ENCODE results near the gene MYO1D. TPM values are rescaled to one million over a fixed set of nuclear protein-coding genes. Genes with fewer than 3 reads are reported as not detected.
"Not testable (repeated sequence)": the region's sequence is repeated elsewhere in the genome, so short reads cannot be mapped to it uniquely, and the experiment has no call there.

MYO1D gene
- total RNA-seq, 1 donor from 2014 or later, result 28.3 TPM

GRCh38 chr17:32461498-32461852 lies 415.4 kb downstream of the MYO1D start:
- DNase-seq (ENCODE audit: low read depth), result no peak

- no peak for DNase-seq (ENCODE audit: low read depth)
These were observed 416.9 kb downstream of the MYO1D start for GRCh38 chr17:32460054-32460453.

GRCh38 chr17:32458371-32458770 lies 418.6 kb downstream of the MYO1D start:
- no peak for DNase-seq (ENCODE audit: low read depth)

GRCh38 chr17:32453370-32453769 lies 423.6 kb downstream of the MYO1D start:
- no peak for DNase-seq (ENCODE audit: low read depth)

- DNase-seq (ENCODE audit: low read depth), result no peak
These were observed 424.6 kb downstream of the MYO1D start for GRCh38 chr17:32452281-32452680.

GRCh38 chr17:32451879-32452278 lies 425.0 kb downstream of the MYO1D start:
- DNase-seq (ENCODE audit: low read depth), result no peak

- not testable (repeated sequence) for DNase-seq (ENCODE audit: low read depth)
These were observed 426.5 kb downstream of the MYO1D start for GRCh38 chr17:32450379-32450778.

GRCh38 chr17:32449963-32450362 lies 427.0 kb downstream of the MYO1D start:
- DNase-seq (ENCODE audit: low read depth), result no peak

- no peak for DNase-seq (ENCODE audit: low read depth)
These were observed 430.0 kb downstream of the MYO1D start for GRCh38 chr17:32446949-32447348.

- DNase-seq (ENCODE audit: low read depth), result peak; percentile 16
These were observed 431.0 kb downstream of the MYO1D start for GRCh38 chr17:32445971-32446370.

- DNase-seq (ENCODE audit: low read depth), result no peak
These were observed 431.4 kb downstream of the MYO1D start for GRCh38 chr17:32445497-32445896.

- DNase-seq (ENCODE audit: low read depth), result peak; percentile 80
These were observed 431.9 kb downstream of the MYO1D start for GRCh38 chr17:32445074-32445415.

GRCh38 chr17:32444301-32445073 lies 432.4 kb downstream of the MYO1D start, which contains the start of gene PSMD11:
Gene PSMD11 (plus strand): TSS chr17:32444510. CDS start chr17:32444524, 14 bp downstream.
- peak; percentile 85 for DNase-seq (ENCODE audit: low read depth)

GRCh38 chr17:32443827-32444300 lies 433.1 kb downstream of the MYO1D start:
- DNase-seq (ENCODE audit: low read depth), result no peak

Other genes with a start within 250 kb of the MYO1D start
- 86.0 and 208 TPM in 2 replicates for gene TMEM98, start 51.0 kb upstream of the MYO1D start, total RNA-seq
- not detected in 2 replicates for gene SPACA3, start 114.7 kb upstream of the MYO1D start, total RNA-seq

All from renal cortical epithelial cell (primary cell).